8988T (cell line): ENCODE data around the gene UBXN2A.
"Not testable (repeated sequence)": the region's sequence is repeated elsewhere in the genome, so short reads cannot be mapped to it uniquely, and the experiment has no call there.

Experiments
- DNase-seq: peaks from one replicate; pipeline ENCODE4 v3.0.0; 2011

The UBXN2A gene

DNA sequence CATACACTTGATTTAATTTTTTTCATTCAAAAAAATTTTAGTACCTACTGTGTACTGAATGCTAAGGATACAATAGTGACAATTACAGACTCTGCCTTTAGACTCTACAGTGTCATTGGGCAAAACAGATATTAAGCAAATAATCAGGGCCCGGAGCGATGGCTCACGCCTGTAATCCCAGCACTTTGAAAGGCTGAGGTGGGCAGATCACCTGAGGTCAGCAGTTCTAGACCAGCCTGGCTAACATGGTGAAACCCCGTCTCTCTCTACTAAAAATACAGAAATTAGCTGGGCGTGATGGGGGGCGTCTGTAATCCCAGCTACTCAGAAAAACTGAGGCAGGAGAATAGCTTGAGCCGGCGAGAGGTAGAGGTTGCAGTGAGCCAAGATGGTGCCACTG, 1.4 kb downstream of the UBXN2A start:
- DNase-seq: no peak

DNA sequence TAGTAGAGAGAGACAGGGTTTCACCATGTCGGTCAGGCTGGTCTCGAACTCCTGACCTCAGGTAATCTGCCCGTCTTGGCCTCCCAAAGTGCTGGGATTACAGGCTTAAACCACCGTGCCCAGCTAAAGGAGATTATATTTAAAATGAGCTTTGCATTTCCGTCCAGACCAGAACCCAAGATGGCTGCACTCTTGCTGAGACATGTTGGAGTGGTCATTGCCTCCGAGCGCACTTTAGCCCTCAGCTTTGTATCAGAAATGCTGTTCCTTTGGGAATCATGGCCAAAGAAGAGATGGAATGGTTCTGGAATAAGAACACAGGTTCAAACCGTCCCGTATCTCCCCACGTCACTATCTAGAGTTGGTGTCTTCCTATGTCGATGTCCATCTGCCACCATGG, 3.4 kb downstream of the UBXN2A start:
- no peak for DNase-seq

DNA sequence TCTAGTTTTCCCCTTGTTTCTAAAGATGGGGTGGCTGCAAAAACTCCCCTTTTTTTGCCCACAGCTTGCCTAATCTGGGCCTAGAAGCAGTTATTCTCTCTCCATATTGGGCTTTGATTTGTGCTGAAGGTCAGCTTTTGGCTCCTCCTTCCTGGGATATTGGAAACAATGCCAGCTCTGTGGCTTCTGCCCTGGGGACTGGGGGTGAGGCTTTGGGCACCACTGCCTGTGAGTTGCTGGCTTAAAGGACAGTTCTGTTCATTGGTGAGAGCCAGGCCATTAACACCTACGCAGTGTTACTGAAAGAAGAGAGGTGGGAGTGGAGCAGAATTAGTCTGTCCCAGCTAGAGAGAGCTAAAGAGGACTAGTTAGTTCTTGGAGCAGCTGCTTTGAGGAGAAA, 4.3 kb downstream of the UBXN2A start:
- DNase-seq: no peak

DNA sequence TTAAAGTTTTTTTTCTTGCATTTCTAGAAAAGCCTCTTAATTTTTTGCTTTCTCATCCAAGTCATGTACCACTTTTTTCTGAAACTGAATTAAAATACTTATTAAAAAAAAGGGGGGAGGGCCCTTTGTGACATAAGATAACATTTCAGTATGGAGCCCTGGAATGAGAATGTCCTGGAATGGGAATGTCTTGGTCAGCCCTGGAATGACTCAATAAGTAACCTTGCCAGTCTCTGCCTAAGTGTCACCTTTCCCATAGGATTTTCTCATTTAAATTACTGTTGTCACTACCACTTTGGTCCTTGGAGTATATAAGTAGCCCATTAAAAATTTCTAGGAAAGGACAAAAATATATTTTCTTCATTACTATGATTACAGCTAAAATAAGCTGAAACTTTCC, 4.7 kb downstream of the UBXN2A start:
- no peak for DNase-seq

GRCh38 chr2:23947350-23947749, 7.1 kb downstream of the UBXN2A start:
- no peak for DNase-seq

DNA sequence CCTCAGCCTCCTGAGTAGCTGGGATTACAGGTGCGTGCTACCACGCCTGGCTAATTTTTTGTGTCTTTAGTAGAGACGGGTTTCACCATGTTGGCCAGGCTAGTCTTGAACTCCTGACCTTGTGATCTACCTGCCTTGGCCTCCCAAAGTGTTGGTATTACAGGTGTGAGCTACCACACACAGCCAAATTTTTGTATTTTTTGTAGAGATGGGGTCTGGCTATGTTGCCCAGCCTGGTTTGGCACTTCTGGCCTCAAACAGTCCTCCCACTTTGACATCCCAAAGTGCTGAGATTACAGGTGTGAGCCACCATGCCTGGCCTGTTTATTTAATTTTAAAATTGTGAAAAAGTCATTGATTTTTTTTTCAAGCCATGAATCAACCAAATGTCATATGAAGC, 12.3 kb downstream of the UBXN2A start:
- DNase-seq: not testable (repeated sequence)

GRCh38 chr2:23953625-23954024, 13.4 kb downstream of the UBXN2A start:
- no peak for DNase-seq

- DNase-seq: no peak
These were observed 14.2 kb downstream of the UBXN2A start for GRCh38 chr2:23954325-23955014.

DNA sequence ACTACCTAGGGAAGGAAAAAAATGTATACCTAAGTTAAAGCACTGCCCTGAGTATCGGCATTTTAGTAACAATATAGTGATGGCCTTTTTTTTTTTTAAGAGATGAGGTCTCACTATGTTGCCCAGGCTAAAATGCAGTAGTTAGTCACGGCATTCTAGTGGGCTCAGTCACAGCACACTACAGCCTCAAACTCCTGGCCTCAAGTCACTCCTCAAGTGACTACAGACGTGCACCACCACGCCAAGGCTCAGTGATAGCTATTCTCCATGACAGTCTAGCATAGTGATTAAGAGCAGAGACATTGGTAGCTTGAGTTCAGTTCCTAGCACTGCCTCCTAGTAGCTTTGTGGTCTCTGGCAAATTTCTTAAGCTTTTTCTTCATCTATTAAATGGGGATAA, 27.6 kb downstream of the UBXN2A start:
- no peak for DNase-seq

- DNase-seq: no peak
These were observed 36.6 kb downstream of the UBXN2A start for GRCh38 chr2:23976883-23977282.

- DNase-seq: no peak
These were observed 48.1 kb downstream of the UBXN2A start for GRCh38 chr2:23988371-23988770.

GRCh38 chr2:23992931-23993330, 52.7 kb downstream of the UBXN2A start:
- no peak for DNase-seq

- no peak for DNase-seq
These were observed 53.5 kb downstream of the UBXN2A start for GRCh38 chr2:23993736-23994269.

- DNase-seq: no peak
These were observed 54.3 kb downstream of the UBXN2A start for GRCh38 chr2:23994567-23994966.

GRCh38 chr2:24007693-24008092, 67.4 kb downstream of the UBXN2A start:
- no peak for DNase-seq

DNA sequence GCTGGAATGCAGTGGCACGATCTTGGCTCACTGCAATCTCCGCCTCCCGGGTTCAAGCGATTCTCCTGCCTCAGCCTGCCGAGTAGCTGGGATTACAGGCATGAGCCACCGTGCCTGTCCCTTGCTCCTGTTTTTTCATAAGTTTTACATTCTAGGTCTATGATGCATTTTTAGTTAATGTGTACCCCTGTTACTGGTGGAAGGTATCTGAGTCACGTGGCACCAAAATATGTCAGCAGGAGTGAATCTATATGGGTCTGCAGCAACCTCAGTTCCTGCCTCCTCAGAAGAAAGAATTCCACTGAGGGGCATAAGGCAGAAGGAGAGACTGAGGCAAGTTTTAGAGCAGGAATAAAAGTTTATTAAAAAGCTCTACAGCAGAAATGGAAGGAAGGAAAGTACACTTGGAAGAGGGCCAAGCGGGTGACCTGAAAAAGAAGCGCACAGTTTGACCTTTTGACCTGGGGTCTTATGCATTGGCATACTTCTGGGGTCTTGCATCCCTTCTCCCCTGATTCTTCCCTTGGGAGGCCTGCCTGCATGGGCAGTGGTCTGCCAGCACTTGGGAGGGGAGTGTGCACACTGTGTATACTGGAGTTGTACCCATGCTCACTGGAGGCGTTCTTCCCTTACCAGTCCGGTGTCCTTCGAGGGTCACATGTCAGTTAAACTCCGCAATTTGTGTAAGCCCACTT, 68.6 kb downstream of the UBXN2A start:
- no peak for DNase-seq

GRCh38 chr2:24009367-24009679, 69.1 kb downstream of the UBXN2A start:
- DNase-seq: no peak

DNA sequence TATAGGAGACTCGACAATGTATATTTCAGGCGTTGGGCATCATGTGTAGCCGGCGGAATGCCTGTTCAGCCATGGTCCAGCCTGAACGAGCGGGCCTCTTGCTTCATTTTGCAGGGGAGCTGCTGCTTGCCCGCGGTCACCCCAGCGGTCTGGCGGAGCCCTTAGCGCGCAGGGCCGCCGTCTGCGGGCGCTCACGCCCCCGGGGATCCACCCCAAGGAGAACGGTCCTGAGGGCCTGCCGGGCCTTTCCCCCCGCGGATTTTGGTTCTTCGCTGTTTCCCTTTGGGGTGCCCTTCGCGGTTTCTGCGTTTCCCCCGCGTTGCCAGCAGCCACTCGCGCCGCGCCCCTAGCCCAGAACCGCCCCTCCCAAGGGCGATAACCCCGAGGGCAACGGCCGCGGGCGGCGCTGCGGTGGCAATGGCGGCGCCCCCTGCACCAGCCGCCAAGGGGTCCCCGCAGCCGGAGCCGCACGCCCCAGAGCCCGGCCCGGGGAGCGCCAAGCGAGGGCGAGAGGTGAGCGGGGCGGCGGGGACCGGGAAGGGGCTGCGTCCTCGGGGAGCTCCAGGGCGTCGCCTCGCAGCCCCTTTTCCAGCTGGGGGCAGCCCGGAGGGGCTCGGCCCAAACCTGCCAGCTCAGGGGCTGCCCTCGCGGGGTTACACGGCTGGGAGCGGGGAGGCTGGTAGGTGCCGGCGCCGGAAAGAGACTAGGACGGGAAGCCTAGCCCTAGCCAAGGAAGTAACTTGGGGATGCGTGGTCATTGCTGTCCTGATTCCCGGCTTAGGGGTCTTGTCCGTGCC, 69.6 kb downstream of the UBXN2A start, which contains the start of gene MFSD2B:
TSS of gene MFSD2B (plus strand) at position 406 of the 797 bp plus-strand sequence. CDS start at position 418, 12 bp downstream.
- DNase-seq: no peak

GRCh38 chr2:24010477-24011249, 70.4 kb downstream of the UBXN2A start:
- no peak for DNase-seq

DNA sequence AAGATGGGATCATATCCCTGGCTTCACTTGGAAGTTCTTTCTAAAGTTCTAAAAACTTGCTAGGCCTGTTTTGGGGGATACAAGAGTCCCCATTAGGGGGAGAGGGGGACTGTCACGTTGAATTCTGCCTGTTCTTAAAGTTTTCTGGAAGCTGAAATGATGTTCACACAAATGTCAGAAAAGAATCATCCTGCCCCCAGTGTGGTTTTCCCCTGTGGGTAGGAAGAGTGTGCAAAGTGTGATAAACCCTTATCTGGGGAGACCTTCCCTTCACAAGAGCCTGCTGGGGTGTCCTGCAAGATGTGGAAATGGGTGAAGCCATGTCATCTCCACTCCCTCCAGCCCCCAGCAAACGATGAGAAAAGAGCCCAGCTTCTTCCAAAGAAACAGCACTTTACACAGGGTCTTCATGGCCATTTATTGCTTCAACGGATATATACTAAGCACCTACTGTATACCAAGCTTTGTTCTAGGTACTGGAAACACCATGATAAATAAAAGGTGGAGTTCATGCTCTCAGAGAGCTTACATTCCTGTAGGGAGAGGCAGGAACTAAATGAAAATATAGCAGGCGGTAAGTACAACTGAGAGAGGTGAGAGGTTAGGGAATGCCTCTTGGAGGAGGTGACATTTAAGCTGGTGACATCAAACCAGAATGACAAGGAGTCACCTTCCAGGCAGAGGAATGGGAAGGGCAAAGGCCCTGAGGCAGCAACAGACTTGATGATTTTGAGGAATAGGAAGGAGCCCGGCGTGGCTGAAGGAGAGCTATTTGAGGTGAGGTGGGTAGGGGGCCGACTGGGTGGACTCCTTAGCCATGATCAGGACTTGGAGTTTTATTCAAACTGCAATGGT, 71.2 kb downstream of the UBXN2A start:
- no peak for DNase-seq

DNA sequence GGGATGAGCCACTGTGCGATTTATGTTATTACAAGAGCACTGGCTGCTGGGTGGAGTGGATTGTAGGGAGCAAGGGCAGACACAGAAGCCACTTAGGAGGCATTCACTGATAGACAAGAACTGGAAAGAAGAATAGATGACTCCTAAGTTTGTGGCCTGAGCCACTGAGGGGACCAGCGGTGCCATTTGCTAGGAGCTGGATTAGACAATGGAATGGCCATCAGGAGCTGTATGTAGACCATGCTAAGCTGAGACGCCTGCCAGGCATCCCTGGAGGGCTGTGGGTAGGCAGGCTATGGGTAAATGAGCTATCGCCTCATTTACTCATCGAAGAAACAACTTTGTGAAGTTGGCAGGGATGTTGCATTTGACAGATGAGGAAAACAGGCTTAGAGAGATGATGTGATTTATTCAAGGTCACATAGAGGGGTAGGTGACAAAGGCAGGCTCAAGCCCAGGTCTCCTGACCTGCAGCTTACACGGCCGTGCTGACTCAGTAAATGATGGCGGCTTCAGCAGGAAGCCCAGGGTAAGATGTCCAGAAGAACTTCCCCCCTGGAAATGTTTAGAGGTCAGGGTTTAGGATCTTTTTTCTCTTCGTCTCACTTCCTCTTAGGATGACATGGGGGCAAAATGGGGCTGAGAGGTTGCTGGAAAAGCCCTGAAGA, 72.4 kb downstream of the UBXN2A start:
- no peak for DNase-seq
